CMK (cell line): ENCODE results near the gene ITGB5.

Source experiments
- DNase-seq: peaks from one replicate; pipeline ENCODE4 v3.0.0-alpha.2; 2010; ENCODE audit warnings: low read depth

Gene ITGB5

DNA sequence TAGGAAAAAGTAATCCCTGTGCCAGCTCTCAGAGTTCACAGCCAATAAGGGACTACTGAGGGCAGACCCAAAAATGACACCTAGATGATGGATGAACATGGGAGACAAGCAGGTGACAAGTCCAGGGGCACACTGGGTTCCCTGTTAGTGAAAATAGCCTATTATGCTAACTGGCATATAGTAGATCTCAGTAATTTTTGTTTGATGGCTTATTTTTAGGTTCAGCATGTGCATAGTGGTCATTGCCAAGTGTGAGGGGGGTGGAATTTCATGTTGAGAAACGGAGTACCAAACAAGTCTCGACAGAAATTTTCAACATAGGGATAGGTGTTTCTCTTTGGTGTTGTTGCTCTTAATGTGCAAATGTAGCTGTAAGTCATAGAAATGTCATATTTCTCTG, 6.4 kb upstream of the ITGB5 start:
- DNase-seq, result no peak

DNA sequence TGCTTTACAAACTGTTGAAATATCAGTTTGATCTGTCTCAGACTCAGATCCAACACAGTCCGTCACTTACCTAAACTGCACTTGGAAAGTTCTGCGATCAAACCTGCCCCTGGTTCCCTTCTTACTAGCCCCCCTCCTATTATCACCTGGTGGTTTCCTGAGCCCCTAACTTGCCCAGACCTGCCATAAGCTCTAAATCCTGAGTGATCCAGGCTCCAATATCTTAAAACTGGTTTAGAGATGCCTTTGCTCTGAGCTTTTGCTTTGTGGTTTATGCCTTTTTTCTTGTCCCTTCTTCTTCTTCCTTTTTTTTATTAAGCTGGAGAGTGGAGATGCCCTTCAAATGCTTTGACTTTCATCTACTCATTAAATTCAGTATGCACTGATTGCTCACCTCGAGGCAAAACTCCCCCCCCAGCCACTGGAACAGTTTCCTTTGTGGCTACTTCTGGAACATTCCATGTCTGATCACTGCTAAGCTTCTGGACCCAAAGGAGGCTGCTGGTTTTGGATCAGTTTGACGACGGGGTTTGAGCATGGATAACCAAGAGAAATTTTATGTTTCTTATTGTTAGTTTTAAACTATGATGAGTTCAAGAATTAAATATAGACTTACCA, 3.5 kb upstream of the ITGB5 start:
- DNase-seq, result no peak

DNA sequence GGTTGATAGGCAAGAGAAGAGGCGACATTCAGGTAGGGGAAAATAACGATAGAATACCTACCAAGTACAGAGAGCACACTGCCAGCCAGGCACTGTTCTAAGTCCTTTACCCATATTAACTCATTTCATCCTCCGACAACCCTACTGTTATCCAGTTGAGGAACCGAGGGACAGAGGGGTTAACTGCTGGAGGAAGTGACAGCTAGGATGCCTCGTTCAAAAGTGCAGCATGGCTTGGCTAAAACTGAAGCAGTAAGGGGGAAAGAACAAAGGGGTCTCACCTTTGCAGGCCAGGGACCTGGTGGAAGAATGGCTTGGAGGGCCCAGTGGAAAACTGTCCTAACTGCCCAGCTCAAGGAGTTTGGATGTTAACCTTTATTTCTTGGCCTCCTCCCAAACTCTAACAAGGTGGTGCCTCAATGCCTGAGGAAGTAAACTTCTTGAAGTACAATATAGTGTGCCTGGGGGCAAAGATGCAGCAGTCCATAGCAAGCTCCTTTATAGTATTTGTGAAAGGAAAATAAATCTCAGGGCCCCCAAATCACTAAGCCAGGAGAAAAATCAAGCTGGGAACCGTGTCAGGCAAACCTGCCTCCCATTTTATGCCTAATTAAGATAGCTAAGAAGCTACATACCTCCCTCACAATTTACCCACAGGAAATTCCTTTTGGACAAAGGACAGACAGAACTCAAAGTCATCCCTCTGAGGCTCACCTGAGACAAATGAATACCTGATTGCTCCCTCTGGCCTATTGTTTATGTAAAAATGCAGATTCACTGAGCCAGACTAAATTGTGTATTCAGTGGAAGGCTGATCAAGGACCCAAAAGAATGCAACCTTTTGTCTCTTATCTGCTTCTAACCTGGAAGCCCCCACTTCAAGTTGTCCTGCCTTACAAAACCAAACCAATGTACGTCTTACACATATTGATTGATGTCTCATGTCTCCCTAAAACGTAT, 1.6 kb upstream of the ITGB5 start:
- DNase-seq, result no peak

GRCh38 chr3:124887932-124888298, 750 bp upstream of the ITGB5 start:
- DNase-seq, result no peak

DNA sequence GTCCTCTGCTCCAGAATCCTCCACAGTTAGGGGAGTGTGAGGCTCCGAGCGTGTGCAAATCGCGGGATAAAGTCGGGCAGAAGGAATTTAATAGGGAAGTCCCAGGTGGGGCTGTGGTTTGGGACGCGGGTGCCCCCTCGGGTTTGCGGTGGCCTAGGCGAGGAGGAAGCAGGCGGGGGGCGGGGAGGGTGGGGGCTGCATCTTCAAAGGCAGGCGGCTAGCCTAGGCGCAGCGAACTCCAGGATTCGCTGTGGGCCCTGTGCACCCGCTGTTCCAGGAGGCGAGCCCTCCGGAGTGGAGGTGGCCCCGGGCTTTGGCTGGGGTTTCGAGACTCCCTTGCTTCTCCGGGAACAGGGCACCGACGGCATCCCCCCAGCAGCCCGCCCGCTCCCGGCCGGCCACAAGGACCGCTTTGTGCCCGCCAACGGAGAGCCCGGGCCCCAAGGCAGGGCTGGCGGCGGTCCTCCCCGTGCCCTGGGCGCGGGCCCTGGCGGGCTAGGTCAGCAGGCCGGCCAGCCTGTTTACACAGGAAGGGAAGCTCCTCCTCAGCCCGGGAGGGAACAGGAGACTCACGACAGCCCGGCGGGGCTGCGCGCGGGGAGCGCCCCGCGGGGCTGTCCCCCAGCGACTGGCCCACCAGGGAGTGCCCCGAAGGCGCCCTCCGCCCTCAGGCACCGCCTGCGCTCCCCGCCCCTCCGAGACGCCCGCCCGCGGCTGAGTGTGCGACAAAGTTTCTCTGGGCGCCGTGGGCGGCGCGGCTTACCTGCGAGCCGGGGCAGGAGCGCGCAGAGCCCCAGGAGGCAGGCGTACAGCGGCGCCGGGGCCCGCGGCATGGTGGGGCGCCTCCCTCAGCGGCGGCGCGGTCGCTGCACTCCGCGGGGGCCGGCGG, 753 bp downstream of the ITGB5 start:
- no peak for DNase-seq

- DNase-seq, result no peak
Observed at GRCh38 chr3:124885466-124886167, 1.5 kb downstream of the ITGB5 start.

DNA sequence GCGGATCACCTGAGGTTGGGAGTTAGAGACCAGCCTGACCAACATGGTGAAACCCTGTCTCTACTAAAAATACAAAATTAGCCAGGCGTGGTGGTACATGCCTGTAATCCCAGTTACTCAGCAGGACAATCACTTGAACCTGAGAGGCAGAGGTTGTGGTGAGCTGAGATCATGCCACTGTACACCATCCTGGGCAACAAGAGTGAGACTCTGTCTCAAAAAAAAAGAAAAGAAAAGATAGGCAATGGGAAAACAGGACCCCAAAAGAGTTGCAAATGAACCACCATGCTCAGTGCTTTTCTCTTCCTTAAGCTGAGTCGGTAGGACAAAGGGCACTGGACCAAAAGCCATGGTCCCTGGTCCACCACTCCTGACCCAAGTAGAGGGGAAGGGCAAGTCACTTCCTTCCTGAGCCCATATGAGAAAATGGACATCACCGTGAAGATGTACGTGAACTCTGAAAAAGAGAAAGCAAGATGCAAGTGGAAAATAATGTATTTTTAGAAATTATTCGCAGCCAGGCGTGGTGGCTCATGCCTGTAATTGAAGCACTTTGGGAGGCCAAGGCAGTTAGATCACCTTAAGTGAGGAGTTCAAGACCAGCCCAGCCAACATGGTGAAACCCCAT, 2.6 kb downstream of the ITGB5 start:
- no peak for DNase-seq

DNA sequence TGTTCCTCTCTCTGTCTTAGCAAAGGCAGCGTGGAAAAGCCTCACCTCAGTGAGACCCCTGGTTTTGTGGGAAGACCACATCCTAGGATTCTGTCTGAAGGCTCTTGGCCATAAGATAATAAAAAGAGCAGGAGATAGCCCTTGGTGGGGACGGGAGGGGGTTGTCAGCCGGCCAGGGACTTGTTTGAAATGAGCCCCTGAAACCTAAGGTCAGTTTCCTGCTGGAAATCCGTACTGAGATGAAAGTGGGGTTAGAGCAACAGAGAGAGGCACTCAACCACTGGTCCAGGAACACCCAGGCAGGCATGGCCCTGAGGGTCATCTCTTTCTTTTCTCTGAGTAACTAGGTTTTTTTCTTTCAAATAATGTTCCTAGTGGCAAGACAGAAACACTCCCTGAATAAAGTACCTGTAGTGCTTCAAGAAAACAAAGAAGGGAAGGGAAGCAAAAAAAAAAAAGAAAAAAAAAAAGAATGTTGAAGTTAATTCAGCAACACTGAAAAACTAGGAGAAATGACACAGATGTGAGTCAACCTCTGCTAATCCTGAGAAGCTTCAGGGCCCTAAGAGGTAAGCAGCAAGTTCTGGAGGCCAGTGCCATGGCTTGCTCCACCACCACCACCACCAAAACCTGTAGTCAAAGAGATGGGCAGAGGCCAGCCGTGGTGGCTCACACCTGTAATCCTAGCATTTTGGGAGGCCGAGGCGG, 3.2 kb downstream of the ITGB5 start:
- no peak for DNase-seq

- DNase-seq, result no peak
Observed at GRCh38 chr3:124882816-124883747, 4.1 kb downstream of the ITGB5 start.

DNA sequence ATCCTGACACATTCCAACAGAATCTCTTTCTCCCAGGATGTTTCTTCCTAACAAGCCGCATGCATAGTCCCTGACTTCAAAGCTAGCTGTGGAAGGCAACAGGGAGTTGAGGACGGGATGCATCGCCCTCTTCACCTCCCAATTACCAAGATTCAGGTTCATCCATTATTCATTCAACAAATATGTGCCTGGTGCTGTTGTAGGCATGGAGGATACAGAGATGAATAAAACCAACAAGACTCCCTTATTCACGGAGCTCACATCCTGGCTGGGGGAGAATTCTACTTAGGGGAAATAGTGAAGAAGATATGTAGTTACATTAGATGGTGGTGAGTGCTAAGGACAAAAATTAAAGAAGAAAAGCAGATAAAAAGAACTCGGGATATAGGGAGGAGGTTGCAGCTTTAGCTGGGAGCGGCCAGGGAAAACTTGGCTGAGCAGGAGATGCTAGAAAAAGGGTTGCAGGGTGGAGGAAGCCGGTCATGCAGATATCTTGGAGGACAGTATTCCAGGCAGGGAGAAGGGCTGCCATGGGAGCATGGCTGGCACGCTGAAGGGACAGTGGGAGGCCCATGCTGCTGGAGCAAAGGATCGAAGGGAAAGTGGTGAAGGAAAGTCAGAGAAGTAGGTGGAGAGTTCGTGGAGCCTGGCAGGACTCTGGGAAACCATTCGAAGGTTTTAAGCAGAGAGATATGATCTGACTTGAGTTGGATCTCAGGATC, 5.0 kb downstream of the ITGB5 start:
- no peak for DNase-seq

DNA sequence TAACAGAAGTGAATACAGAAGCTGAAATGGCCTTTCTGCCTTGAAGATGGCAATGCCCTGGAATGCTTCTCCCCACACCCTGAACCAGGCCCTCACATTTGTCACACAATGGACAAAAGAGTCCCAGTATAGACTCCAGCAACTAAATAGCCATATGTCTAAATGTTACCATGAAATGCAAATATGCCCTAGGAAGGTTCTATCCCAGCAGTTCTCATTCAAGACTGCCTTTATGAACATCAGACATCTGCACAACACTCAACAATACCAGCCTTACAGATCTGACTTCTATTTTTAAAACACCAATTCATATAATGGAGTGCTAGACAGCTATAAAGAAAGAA, 7.9 kb downstream of the ITGB5 start:
- no peak for DNase-seq

GRCh38 chr3:124878561-124879336, 8.4 kb downstream of the ITGB5 start:
- DNase-seq, result peak; percentile 51

DNA sequence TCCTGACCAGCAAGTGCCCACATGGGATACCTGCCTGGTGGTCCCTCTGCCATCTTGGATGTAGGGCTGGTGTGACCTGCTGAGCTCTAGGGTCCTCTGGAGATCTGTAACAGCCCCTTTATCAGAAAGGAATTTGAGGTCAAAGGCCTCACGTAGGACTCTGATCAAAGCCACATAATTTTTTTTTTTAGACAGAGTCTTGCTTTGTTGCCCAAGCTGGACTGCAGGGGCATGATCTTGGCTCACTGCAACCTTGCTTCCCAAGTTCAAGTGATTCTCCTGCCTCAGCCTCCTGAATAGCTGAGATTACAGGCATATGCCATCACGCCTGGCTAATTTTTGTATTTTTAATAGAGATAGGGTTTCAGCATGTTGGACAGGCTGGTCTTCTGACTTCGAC, 9.5 kb downstream of the ITGB5 start:
- DNase-seq, result no peak

DNA sequence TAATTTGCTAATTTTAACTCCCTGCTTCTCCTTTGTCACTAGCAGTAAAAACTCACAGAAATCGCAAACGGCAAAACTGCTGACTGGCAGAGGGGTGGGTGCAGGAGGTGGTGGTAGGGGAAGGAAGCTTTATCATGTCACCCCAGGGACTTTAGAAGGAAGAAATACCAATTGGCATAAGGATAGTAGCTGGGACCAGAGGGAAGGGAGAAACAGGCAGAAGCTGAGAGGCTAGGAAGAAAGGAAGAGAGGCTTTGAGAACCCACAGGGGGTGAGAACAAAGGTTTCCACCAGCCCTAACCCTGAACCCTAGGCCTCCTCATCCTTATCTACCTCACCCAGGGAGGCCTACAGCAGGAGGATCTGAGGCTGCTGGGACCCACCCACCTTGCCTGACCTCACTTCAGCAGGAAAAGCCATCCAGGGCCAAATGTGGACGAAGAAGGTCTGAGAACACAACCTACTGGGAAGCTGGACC, 10.7 kb downstream of the ITGB5 start:
- no peak for DNase-seq

DNA sequence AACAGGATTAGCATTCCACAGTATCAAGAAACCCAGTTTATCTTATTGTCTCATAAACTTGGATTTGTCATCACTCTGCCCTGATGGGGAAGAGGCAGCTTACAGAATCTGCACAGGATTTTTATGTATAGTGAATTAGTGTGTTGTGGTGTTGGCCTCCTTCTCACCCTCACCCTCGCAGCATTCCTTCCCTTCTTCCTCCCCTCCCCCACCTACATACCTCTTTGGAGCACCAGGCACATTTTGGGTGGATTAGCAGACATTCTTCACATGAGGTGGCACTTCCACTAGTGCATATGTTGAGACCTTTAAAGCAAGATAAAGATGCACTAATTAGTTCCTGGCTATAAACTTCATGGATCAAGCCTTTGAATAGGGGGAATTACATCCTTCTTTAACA, 13.9 kb downstream of the ITGB5 start:
- no peak for DNase-seq

- no peak for DNase-seq
Observed at GRCh38 chr3:124867511-124867910, 19.7 kb downstream of the ITGB5 start.

- no peak for DNase-seq
Observed at GRCh38 chr3:124862006-124862405, 25.2 kb downstream of the ITGB5 start.

DNA sequence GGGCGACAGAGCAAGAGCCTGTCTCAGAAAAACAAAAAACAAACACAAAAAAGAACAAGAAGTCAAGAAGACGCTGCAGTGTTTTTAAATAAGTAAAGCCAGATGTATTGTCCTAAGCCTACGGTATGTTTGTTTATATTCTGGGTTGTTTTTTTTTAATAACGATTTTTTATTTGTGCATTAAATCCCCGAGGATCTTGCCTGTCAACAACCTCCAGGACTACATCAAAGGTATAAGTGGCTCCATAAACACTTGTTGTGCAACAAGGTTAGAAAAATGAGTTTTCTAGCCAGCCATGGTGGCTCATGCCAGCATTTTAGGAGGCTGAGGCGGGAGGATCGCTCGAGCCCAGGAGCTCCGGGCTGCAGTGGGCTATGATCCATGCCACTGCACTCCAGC, 26.1 kb downstream of the ITGB5 start:
- no peak for DNase-seq
